ENCODE data around the gene RSAD2. TPM values are rescaled to one million over a fixed set of nuclear protein-coding genes. Genes with fewer than 3 reads are reported as not detected.
A peak's percentile ranks its signal among the peaks of the same experiment; 100 is the strongest.
"Not testable (repeated sequence)": the region's sequence is repeated elsewhere in the genome, so short reads cannot be mapped to it uniquely, and the experiment has no call there.

RSAD2 gene
- total RNA-seq, 1 donor from 2014 or later, result 4.4 TPM

DNA sequence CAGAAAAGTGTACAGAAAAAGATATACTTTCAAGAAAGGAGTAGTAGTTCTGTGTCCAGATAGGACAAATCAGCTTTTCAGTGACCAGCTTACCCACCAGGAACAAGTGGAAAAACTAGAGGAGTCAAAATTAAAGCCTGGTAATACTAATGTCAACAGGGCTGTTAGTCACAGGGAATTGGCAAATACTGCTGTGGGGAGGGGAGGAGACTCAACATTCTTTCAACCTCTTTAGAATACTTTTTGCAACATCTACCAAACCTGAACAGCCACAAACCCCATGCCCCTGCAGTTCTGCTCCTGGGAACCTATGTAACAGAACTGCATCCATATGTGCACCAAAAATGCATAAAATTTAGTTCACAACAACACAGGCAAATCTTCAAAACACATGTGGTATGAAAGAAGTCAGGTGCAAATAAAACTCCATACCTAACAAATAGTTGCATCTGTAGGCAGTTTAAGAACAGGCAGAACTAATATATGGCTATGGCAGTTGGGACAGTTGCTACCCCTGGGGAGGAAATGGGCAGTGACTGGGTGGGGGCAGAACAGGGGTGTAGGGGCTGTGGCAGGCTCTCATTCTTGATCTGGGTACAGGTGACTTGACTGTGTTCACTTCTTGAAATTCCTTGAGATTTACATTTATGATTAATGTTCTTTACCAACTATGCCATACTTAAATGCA lies 21.6 kb upstream of the RSAD2 start:
- TF ChIP-seq, protein P1, sequence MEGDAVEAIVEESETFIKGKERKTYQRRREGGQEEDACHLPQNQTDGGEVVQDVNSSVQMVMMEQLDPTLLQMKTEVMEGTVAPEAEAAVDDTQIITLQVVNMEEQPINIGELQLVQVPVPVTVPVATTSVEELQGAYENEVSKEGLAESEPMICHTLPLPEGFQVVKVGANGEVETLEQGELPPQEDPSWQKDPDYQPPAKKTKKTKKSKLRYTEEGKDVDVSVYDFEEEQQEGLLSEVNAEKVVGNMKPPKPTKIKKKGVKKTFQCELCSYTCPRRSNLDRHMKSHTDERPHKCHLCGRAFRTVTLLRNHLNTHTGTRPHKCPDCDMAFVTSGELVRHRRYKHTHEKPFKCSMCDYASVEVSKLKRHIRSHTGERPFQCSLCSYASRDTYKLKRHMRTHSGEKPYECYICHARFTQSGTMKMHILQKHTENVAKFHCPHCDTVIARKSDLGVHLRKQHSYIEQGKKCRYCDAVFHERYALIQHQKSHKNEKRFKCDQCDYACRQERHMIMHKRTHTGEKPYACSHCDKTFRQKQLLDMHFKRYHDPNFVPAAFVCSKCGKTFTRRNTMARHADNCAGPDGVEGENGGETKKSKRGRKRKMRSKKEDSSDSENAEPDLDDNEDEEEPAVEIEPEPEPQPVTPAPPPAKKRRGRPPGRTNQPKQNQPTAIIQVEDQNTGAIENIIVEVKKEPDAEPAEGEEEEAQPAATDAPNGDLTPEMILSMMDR (IDR thresholded peaks at IDR 0.05; ENCODE audit: unreplicated experiment), result no peak
- peaks cover 46% of the 10 kb centered on the region for H3K36me3 Mint-ChIP-seq (ENCODE audit: insufficient read depth)
- peaks cover 28% of the 10 kb centered on the region for H3K9me3 Mint-ChIP-seq (ENCODE audit: low read depth)
- H3K4me3 Mint-ChIP-seq (ENCODE audit: low read depth), result no peak overlapping the region
- H3K4me1 Mint-ChIP-seq (ENCODE audit: low read depth), result peaks cover 9% of the 10 kb centered on the region
- DNase-seq (ENCODE audit: low spot score, unreplicated experiment), result no peak
- H3K27me3 Mint-ChIP-seq, result no peaks in the 10 kb centered on the region
- peak overlapping the region; percentile 63 for H3K27ac Mint-ChIP-seq

DNA sequence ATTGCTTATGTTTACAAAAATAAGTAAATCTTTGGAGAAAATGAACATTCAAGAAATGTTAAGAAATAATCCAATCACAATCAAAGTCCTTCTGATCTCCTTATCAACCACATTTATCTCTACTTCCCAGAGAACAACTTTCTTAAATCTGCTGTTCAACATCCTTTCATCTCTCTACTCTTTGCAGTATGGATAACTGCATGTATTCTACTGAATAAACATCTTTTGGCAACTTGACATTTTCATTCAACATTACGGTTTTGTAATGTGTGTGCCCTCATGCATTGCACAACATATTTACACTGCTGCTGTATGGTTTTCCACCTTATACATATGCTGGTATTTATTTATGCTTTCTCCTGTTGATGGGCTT lies 21.0 kb upstream of the RSAD2 start:
- H3K27me3 Mint-ChIP-seq, result no peaks in the 10 kb centered on the region
- DNase-seq (ENCODE audit: low spot score, unreplicated experiment), result no peak
- H3K36me3 Mint-ChIP-seq (ENCODE audit: insufficient read depth), result peaks cover 50% of the 10 kb centered on the region
- no peak overlapping the region for H3K27ac Mint-ChIP-seq
- H3K4me3 Mint-ChIP-seq (ENCODE audit: low read depth), result no peak overlapping the region
- TF ChIP-seq, protein P1 (IDR thresholded peaks at IDR 0.05; ENCODE audit: unreplicated experiment), result no peak
- peaks cover 28% of the 10 kb centered on the region for H3K9me3 Mint-ChIP-seq (ENCODE audit: low read depth)
- H3K4me1 Mint-ChIP-seq (ENCODE audit: low read depth), result peaks cover 9% of the 10 kb centered on the region

DNA sequence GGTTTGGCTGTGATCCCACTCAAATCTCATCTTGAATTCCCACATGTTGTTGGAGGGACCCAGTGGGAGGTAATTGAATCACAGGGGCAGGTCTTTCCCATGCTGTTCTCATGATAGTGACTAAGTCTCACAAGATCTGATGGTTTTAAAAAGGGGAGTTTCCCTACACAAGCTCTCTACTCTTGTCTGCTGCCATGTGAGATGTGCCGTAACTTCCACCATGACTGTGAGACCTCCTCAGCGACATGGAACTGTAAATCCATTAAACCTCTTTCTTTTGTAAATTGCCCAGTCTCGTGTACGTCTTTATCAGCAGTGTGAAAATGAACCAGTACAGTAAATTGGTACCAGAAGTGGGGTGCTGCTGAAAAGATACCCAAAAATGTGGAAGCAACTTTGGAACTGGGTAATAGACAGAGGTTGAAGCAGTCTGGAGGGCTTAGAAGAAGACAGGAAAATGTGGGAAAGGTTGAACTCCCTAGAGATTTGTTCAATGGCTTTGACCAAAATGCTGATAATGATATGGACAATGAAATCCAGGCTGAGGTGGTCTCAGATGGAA lies 19.0 kb upstream of the RSAD2 start:
- not testable (repeated sequence) for DNase-seq (ENCODE audit: low spot score, unreplicated experiment); H3K4me1 Mint-ChIP-seq (ENCODE audit: low read depth); H3K4me3 Mint-ChIP-seq (ENCODE audit: low read depth); H3K27ac Mint-ChIP-seq; H3K27me3 Mint-ChIP-seq
- Mint-ChIP-seq H3K36me3 (ENCODE audit: insufficient read depth) (peaks cover 45% of the 10 kb centered on the region), H3K9me3 (ENCODE audit: low read depth) (peaks cover 25% of the 10 kb centered on the region)

DNA sequence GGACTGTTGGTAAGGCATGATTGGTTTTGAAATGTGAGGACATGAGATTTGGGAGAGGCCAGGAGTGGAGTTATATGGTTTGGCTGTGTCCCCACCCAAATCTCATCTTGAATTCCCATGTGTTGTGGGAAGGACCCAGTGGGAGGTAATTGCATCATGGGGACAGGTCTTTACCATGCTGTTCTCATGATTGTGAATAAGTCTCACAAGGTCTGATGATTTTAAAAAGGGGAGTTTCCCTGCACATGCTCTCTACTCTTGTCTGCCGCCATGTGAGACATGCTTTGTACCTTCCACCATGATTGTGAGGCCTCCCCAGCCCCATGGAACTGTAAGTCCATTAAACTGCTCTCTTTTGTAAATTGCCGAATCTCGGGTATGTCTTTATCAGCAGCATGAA lies 17.3 kb upstream of the RSAD2 start:
- Mint-ChIP-seq H3K9me3 (ENCODE audit: low read depth) (peaks cover 23% of the 10 kb centered on the region), H3K4me1 (ENCODE audit: low read depth) (peaks cover 8% of the 10 kb centered on the region), H3K27me3 (peaks cover 10% of the 10 kb centered on the region), H3K36me3 (ENCODE audit: insufficient read depth) (peaks cover 39% of the 10 kb centered on the region), H3K4me3 (ENCODE audit: low read depth) (no peak overlapping the region), H3K27ac (no peak overlapping the region)
- DNase-seq (ENCODE audit: low spot score, unreplicated experiment), result no peak
- TF ChIP-seq, protein P1 (IDR thresholded peaks at IDR 0.05; ENCODE audit: unreplicated experiment), result no peak

DNA sequence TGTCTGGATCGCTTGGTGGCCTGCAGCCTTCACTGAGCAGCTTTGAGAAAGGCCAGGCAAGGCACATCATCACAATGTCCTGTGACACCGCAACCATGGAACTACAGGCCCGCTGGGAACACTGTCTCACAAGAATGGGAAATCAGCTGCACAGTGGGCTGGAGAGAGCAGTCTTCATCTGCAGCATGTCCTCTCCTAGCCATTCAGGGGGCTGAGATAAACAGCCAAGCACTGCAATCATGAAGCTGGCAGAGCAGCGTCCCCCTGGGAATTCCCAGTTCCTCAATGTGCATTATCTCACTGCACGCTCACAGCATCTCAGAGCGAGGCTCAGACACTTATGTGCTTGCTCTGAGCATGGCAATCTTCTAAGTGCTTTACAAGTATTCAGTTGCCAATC lies 13.8 kb upstream of the RSAD2 start:
- DNase-seq (ENCODE audit: low spot score, unreplicated experiment), result no peak
- peaks cover 10% of the 10 kb centered on the region for H3K27me3 Mint-ChIP-seq
- no peak overlapping the region for H3K27ac Mint-ChIP-seq
- H3K9me3 Mint-ChIP-seq (ENCODE audit: low read depth), result peaks cover 12% of the 10 kb centered on the region
- TF ChIP-seq, protein P1 (IDR thresholded peaks at IDR 0.05; ENCODE audit: unreplicated experiment), result no peak
- peaks cover 7% of the 10 kb centered on the region for H3K4me1 Mint-ChIP-seq (ENCODE audit: low read depth)
- H3K36me3 Mint-ChIP-seq (ENCODE audit: insufficient read depth), result peaks cover 27% of the 10 kb centered on the region
- peak overlapping the region; percentile 64 for H3K4me3 Mint-ChIP-seq (ENCODE audit: low read depth)

DNA sequence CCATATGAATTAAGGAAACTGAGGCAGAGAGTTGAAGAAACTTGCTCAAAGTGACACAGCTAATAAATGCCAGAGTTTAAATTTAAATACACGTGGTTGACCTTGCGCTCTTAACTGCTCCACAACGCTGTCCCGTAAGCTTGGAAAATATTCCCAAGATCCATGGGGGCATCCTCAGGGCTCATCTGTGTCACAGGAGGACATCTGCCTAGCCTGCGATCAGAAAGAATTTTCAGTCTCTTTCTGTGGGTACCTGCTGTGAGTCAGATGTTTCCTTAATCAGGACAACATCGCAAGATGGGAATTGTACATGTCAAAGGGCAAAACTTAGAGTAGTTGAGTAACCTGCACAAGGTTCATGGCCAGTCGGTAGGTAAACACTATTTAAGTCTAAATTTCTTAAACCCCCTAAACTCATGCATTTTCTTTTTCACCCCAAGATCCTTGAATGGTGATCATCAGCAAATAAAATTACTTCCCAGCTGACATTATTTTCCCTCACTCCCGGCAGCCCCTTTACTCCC lies 13.3 kb upstream of the RSAD2 start:
- TF ChIP-seq, protein P1 (IDR thresholded peaks at IDR 0.05; ENCODE audit: unreplicated experiment), result no peak
- H3K27me3 Mint-ChIP-seq, result peaks cover 10% of the 10 kb centered on the region
- no peak for DNase-seq (ENCODE audit: low spot score, unreplicated experiment)
- peaks cover 22% of the 10 kb centered on the region for H3K36me3 Mint-ChIP-seq (ENCODE audit: insufficient read depth)
- H3K4me1 Mint-ChIP-seq (ENCODE audit: low read depth), result peaks cover 7% of the 10 kb centered on the region
- H3K9me3 Mint-ChIP-seq (ENCODE audit: low read depth), result peaks cover 8% of the 10 kb centered on the region
- peak overlapping the region; percentile 64 for H3K4me3 Mint-ChIP-seq (ENCODE audit: low read depth)
- H3K27ac Mint-ChIP-seq, result peak overlapping the region; percentile 25
